NCI-H2081 (cell line): ENCODE measurements around the gene TGM4.

Experiments
- DNase-seq, 2 experiments: peaks; one replicate each; lab custom pipeline; 2025; lab: John Stamatoyannopoulos, UW

TGM4 gene

GRCh38 chr3:44954962-44955361 is 80.6 kb downstream of the TGM4 start:
- no peak for DNase-seq

GRCh38 chr3:44955917-44956316 is 81.5 kb downstream of the TGM4 start:
- no peak for DNase-seq

- no peak for DNase-seq
Measured at GRCh38 chr3:44957986-44958385, 83.6 kb downstream of the TGM4 start.

- no peak for DNase-seq
Measured at GRCh38 chr3:44958386-44958785, 84.0 kb downstream of the TGM4 start.

GRCh38 chr3:44960387-44961026 is 86.1 kb downstream of the TGM4 start:
- no peak for DNase-seq

GRCh38 chr3:44961888-44962287 is 87.5 kb downstream of the TGM4 start:
- no peak for DNase-seq

GRCh38 chr3:44962621-44963393 is 88.4 kb downstream of the TGM4 start:
- no peak for DNase-seq

GRCh38 chr3:44963571-44964325 is 89.3 kb downstream of the TGM4 start:
- no peak for DNase-seq
